Left kidney (tissue), 2 donors: ENCODE measurements around the gene SETD5. TPM values are rescaled to one million over a fixed set of nuclear protein-coding genes. Genes with fewer than 3 reads are reported as not detected.

Experiments used
- DNase-seq: peaks from one replicate; pipeline ENCODE4 v3.0.0-alpha.2; 2013
- polyA plus RNA-seq: library from polyadenylated mRNA; unstranded; fragments of 120-200 nt; gene quantifications from one replicate; pipeline ENCODE4 v1.2.1, GENCODE V29; 2013; ENCODE audit not compliant: insufficient read length

Gene SETD5
- polyA plus RNA-seq, 1 donor = 179 TPM

DNA sequence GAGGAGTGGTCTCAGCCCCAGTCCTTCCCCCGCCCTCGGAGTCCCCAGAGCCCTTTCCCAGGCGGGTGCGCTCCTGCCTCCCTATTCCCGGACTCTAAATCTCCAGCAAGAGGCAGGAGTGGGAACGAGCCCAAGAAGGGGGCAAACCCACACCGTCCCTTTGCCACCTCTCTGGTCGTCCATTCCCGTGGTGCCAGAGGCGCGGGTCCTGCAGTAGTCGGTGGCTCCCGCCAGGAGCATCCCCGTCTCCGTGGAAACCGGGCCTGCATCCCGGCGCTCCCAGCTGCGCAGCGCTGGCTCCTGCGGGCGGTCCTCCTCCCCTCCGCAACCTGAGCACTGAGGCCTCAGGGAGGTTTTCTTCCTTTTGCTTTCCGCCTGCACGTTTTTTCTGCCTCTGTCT, 111.4 kb downstream of the SETD5 start:
- no peak for DNase-seq

DNA sequence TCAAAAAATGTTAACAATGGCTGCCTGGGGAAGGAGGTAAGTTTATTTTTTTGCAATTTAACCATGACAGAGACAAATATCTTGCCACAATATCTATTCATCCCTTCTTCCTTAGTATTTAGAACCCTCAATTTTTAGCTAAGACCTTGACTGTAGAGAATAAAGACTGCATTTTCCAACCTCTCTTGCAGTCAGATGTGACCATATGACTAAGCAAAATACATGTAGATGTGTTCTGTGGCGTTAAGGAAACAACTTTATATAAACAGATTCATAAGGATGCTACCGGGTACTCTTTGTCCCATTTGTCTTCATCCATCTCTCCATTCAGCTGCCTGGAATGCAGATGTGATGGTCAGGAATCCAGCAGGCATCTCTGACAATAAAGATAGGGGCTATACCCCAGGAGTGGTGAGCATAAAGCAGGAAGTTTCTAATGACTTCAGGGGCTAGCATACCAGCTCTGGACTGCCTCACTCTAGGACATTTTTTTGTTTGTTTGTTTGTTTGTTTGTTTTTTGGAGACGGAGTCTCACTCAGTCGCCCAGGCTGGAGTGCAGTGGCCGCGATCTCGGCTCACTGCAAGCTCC, 115.1 kb downstream of the SETD5 start:
- DNase-seq = no peak

- DNase-seq = no peak
Measured at GRCh38 chr3:9514306-9514705, 116.9 kb downstream of the SETD5 start.

DNA sequence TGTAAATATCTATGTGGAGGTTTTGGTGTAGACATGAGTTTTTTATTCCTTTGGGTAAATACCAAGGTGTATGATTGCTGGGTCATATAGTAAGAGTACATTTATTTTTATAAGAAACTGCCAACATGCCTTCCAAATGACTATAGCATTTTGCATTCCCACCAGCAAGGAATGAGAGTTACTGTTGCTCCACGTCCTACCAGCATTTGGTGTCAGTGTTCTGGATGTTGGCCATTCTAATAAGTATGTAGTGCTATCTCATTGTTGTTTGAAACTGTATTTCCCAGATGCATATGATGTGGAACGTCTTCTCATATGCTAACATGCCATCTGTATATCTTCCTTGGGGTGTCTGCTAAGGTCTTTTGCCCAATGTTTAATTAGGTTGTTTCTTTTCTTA, 117.5 kb downstream of the SETD5 start:
- DNase-seq = no peak

GRCh38 chr3:9525078-9525477, 127.7 kb downstream of the SETD5 start:
- DNase-seq = no peak

Other genes starting within 250 kb of the SETD5 start
- gene SRGAP3, start 148.0 kb upstream of the SETD5 start, polyA plus RNA-seq = 19.5 TPM
- 73.7 TPM for gene THUMPD3, start 34.6 kb upstream of the SETD5 start, polyA plus RNA-seq
- 0.05 TPM for gene LHFPL4, start 156.2 kb downstream of the SETD5 start, polyA plus RNA-seq